Hematopoietic multipotent progenitor cell (in vitro differentiated cells): ENCODE measurements around the gene RASAL2. TPM values are rescaled to one million over a fixed set of nuclear protein-coding genes. Genes with fewer than 3 reads are reported as not detected.
"Not testable (repeated sequence)": the region's sequence is repeated elsewhere in the genome, so short reads cannot be mapped to it uniquely, and the experiment has no call there.

Experiments
- DNase-seq, 3 donors: peaks; one replicate each; pipeline ENCODE4 v3.0.0-alpha.2; 2011 to 2015; ENCODE audit warnings: low read depth in 2 of 3, low spot score in 2 of 3
- total RNA-seq: library from RNA; depleted of rRNA; stranded (reverse); fragments of >200 nt; gene quantifications from one replicate; pipeline ENCODE4 v1.2.3, GENCODE V29; 2012

The RASAL2 gene
- total RNA-seq, 1 donor, result 5.4 TPM

DNA sequence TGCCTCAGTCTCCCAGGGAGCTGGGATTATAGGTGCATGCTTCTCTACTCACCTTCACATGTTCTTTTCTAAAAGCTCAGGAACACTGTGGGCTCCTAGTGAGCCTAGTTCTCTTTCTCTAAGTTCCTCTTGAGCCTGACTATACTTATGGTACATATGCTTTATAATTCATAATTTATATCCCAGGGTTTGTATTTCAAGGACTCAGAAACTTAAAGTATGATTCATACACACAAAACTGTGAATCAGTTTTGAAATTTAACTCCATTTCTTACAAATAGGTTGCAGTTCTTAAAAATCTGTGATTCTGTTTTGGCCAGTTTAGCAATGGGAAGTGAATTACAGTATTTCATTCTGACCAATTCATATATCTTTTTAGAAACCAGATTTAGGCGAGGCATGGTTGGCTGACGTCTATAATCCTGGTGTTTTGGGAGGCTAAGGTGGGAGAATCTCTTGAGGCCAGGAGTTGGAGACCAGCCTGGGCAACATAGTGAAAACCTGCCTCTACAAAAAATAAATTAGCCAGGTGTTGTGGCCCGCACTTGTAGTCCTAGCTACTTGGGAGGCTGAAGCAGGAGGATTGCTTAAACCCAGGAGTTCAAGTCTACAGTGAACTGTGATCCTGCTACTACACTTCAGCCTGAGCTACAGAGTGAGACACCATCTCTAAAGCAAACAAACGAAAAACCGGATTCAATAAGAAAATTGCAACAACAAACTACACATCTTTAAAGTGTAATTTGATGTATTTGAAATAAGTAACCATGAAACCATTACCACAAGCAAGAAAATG, 15.6 kb downstream of the RASAL2 start:
- no peak for DNase-seq

DNA sequence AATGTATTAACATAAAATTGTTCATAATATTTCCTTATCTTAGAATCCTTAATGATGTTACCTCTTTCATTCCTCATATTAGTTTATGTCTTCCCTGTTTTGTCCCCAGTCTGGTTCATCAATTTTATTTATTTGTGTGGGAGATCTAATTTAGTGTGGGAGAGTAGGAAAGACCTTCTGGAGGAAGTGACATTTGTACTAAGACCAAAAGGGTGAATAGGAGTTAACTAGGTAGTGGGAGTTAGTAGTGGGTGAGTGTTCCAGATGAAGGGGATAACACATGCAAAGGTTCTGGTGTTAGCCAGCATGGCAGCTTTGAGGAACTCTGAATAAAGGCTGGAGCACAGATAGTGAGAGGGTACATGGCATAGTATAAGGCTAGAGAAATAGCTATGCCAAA, 21.4 kb downstream of the RASAL2 start:
- no peak for DNase-seq

DNA sequence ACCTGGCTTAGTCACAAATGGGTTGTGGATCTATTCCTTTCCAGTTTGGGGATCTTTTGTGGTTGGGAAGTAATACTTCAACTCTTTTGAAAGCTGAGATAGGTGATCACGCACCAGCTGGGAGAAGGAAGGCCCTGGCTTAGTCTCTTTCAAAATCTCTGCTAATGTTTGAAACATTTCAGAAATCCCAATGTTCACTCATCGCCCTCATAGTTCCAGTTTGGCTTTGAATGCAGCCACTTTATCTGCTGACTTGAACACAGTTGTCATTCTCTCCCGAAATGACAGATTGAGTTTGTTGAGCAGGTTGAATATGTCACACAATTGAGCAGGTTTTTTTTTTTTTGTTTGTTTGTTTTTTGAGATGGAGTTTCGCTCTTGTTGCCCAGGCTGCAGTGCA, 24.6 kb downstream of the RASAL2 start:
- DNase-seq, result no peak

DNA sequence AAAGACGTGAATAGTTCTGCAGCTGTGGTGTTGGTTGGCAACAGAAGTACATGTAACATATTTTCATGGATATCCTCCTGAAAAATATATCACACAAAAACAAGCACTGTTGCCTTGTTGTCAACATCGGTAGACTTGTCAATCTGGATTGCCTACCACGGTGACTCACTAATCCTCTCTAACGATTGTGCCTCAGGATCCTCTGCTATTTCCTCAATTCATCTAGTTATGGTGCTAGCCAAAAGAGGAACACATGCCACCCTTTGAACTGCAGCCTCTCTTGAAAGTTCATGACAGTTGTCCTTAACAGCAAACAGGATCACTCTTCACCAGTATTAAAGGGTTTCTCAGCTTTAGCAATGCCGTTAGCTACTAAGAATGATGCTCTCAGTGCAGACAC, 25.7 kb downstream of the RASAL2 start:
- DNase-seq, result peak in 2 of 3 donors; percentile 24 to 58

DNA sequence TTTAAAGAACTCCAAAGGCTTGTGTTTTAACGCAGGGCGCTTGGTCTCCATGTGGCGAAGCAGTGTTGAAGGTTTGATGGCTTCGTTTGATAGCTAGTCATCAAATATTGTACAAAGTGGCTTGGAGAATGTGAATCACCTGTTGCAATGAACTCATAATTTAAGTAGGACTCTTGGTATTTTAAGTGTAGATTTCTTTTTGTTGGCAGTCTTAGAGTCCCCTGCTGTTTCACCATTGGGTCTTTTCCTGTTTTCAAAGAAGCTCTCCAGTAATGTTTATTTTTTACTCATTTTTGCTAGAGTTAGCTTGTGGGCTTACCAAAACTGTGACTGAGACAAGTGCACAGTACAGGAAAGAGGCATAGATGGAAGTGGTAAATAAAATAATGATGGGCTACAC, 26.2 kb downstream of the RASAL2 start:
- no peak for DNase-seq

DNA sequence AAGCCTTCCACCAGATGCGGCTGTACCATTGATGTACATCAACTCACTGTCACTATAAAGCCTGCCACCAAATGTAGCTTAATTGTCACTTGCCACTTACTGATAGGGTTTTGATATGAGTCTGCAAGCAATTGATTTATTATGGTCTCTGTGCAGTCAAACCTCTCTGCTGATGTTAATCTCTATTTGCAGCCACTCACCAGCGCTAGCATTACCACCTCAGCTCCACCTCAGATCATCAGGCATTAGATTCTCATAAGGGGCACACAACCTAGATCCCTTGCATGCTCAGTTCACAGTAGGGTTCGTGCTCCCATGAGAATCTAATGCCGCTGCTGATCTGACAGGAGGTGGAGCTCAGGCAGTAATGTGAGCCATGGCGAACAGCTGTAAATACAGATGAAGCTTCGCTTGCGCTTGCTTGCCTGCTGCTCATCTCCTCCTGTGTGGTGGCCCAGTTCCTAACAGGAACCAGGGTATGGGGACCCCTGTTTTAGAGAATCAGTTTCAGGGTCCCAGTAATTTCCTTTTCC, 26.7 kb downstream of the RASAL2 start:
- DNase-seq, result not testable (repeated sequence)

DNA sequence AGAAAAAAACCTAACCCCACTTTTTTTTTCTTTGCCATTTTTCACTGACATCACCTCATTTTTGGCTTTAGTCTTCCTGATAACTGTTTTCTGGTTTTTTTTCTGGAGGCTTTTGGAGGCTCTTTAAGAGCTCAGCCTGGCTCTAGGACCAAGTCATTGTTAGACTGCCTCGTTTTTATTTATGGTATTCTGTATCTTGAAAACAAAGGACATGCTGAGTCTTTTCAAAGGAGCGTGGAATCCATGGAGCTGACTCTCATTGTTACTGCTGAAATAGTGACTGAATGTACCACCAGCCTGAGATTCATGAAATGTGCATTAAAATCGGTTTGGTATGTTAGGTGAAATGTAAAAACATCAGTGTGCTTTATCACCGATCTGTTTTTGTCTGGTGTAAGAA, 28.0 kb downstream of the RASAL2 start:
- no peak for DNase-seq

DNA sequence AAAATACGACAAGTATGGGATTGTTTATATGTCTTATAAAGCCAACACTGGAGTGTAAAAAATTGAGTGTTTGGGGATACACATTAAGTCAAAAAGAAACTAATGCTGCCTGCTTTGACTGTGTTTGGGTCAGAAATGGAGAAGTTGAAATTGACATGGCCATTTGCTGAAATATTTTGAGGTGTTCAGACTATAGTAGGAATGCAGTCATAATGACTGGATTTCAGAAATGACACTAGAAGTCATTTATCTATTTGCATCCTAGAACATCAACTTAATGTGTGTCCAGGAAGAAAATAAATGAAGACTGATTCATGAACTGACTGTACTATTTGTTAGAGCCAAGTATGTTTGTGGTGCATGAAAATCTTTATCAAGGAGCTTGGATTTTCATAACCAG, 28.4 kb downstream of the RASAL2 start:
- no peak for DNase-seq

DNA sequence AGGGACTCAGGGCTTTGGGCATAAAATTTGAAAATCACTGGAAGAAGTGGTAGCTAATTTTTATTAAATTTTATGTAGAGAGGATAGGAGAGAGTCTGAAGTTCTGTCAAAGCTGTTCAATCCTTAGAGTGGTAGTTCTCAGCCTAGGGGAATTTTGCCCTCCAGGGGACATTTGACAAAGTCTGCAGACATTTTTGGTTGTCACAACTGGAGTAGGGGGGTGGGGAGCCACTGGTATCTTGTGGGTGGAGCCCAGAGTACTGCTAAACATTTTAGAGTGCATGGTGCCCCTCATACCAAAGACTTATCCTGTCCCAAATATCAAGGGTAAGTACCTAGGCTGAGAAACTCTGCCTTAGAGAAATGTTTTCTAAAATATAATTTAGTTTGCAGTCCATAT, 30.2 kb downstream of the RASAL2 start:
- no peak for DNase-seq

DNA sequence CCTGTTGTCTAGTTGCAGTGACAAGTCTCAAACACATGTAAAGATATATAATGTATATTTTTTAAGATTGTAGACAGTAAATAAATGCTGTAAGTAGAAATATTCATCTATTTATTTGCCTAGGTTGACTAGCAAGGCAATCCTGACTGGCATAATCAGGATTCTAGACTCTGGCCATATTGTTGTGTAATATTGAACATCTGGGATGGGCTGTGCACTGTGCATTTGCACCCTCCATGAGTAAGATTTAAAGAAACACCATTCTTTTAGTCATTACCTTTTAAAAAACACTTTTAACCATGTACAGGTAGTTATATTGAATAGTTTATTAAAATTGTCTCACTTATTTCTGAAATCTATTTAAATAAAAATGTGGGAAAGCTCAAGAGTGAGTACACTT, 32.4 kb downstream of the RASAL2 start:
- DNase-seq, result no peak

DNA sequence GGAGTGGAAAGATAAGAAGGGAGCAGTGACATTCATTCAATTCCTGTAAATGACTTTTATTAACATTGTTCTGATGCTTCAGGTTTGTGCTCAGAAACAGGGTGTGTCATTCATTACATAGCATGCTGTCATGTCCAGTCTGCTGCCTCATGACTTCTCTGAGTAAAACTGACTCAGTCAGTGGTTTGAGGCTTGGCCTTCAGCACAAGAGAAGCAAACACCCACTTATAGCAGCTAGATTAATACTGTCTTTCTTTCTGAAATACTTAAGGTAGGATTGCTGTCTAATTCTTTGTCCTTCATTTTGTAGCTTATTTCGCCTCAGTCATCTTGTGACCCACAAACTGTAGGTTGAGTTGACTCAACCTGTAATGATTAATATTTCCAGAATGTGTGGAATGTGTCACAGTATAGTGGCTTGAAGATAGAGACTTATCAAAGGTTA, 32.9 kb downstream of the RASAL2 start:
- DNase-seq, result no peak

DNA sequence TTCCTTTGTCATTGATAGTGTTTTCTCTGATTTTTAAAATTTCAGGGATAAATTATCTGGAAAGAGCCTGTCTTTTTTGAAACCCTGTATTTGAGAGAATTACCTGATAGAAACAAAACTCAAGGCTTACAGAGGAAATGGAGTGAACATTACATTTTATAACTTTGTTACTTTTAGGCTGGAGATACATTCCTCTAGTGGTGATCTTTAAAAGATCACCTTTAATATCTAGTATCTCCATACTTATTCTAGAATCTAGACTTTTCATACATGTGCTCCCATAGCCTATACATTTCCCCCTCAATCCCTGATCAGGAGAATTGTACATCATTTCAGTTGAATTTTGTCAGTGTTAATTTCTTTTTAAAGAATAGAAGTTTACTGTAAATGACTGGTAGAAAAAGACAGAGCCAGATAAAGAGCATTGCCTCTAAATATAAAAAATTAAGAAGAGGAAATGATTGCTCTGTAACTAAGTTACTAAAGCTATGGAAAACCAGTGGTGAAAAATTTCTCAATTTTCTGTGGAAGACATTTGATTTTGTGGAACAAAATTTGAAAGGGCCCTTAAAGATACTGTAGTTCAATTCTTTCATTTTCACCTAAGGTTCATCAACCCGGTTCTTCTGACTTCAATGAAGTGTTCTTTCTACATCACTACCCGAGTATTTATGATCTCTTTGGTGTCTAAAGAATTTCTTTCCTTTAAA, 33.7 kb downstream of the RASAL2 start:
- no peak for DNase-seq

DNA sequence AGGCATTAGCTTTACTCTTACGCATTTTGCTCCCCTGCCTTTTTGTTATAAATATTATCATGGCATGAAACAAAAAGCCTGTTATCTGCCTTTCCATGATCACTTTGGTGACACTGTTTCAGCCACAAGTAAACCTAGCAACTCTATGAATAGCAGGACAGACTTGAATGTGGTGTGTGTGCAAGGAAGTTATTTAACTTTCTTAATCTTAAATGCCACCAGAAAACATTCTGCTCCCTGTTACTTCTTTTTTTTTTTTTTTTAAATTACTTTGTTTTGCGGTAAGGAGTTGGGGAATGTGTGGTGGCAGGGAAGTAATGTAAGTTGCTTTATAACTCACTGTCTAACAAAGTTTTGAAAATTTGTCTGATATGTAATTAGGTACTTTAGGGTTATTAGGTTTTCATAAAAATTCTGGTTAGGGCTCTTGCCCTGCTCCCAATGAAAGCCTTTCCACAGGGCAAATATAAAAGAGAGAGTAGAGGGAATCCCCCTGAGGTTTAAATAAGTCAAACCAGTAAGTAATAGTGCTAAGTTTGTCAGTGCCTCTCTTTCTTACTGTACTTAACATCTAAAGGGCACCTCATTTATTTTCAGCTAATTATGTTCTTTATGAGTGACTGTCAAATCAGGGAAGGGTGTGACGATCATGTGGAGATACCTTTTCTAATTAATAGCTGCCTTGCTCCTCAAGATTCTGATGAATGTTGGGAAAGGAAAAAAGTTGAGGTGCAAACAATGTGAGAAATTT, 39.5 kb downstream of the RASAL2 start:
- DNase-seq, result peak in 1 of 3 donors; percentile 58

DNA sequence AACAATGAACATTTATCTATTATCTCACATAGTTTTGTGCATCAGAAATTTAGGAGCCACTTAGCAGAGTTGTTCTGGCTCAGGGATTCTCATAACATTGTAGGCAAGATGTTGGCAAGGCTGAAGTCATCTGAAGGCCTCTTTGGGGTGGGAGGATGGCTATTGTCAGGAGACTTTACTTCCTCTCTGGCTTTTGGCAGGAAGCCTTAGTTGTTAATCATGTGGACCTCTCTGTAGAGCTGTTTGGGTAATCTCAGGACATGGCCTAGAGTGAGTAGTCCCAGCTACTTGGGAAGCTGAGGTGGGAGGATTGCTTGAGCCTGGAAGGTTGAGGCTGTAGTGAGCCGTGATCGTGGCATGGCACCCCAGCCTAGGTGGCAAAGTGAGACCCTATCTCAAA, 40.2 kb downstream of the RASAL2 start:
- peak in 2 of 3 donors; percentile 48 to 80 for DNase-seq

DNA sequence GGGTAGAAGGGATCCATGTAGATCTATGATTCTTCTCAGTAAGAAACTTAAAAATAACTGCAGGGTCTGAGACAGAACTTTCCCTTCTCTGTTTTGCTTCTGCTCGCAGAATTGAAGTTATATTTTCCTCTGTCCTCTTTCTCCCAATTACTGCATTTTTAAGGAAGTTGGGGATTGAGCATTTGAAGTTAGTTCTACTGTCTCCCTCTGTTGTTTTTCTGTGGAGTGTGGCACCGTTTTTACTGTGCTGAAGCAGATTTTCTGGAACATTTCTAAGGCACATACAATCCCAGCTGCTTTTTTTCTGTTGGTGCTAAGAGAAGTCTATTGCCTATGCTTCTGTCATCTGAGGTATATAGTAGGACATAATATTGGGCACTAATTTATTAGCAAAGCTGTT, 43.3 kb downstream of the RASAL2 start:
- DNase-seq, result no peak

DNA sequence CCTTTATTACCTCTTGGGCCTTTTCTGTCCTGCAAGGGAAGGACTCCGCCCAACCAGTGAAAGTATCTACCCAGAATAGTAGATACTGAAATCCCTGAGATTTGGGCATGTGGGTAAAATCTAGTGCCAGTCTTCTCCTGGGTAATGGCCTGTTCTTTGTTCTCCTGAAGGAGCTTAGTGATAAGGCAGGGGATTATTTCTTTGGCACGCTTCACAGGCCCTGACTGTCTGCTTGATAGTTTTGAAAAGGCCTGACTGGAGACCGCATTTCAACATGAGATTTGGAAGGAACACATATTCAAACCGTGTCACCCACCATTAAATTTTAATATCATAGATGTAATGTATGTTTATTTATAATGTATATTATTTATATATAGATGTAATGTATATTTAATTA, 48.9 kb downstream of the RASAL2 start:
- no peak for DNase-seq

DNA sequence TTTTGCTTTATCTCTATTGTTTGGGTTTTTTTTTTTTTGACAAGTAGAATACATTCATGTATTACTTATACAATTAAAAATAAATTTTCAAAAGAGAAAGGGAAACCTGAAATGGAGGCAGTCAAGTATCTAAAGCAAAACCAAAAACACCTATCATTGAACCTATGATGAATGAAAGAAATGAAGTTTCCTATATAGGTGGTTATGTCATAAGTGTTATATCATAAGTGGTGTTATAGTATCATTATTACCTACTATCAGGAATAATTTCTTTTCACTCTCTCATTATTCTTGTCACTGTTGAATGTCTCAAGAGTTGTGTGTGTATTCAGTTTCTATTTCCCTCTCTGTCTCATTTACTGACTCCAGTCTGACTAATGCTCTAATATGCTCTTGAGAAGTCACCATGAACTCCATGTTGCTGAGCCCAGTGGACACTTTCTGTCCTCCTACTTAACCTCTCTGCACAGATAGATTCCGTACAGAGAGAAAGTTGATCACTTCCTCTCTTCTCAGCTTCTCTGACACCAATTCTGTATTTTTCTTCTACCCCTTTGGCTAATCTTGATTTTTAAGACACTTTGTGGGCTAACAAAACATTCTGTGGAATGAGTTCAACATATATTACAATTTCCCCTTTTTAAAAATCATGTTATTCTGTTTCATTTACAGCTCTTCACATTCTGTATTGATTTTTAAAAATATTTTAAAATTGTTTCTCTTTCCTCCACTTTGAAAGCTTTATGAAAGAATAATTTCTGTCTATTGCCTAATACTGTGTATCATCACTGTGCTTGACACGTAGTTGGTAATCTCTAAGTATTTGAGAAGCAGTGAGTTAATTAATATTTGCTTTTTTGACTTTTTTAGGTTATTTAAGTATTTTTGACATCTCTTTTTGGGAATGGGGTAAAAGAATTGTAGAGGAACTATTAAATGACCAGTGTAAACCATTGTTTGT, 50.1 kb downstream of the RASAL2 start:
- no peak for DNase-seq

DNA sequence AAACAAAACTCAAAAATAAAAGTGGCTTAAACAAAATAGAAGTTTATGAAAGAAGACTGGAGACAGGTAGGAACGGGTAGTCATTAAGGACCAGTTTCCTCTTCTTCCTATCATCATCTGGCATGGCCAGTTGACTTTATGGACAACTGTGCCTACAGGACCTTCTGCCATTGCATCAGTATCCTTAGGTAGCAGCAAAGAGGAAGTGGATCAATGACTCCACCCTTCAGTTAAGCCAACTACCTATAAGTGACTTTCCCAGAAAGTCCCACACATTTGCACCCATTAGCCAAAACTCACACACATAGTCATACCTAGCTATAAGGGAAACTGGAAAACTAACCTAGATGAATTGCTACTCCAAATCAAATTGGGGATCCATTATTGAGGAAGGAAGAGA, 51.7 kb downstream of the RASAL2 start:
- no peak for DNase-seq

DNA sequence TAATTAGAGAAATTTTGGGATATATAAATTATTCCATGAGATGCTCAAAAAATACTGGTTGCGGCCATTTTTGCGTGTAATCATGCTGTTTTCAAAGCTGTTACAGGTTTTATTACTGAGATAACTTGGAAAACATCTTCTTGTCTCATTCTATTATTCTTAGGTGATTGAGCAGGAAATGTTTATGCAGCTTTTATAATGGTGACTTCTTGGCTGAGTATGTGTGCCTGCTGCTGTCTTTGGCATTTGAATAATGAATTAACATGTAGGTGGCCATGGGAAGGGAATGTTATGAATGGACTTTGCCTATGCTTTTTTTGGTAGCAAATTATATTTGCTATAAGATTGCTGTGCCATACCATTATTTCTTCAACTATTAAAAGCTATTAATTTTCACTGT, 52.5 kb downstream of the RASAL2 start:
- no peak for DNase-seq

DNA sequence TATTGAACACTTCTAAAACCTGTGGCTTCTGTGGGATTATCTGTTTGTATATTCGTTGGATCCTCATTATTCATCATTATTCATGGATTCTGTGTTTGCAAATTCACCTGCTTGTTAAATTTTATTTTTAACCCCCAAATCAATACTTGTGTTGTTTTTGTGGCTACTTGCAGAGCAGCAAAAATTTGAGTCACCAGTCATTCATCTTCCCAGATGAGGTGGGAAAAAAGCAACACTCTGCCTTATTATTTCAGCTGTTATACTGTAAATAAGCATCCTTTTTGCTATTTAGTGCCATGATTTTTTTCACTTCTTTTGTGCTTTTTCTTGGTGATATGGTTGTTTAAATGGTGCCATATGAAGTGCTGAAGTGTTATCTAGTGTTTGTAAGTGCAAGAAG, 56.7 kb downstream of the RASAL2 start:
- no peak for DNase-seq
